Measurements from ENCODE around the gene TPSG1.
"Not testable (repeated sequence)": the region's sequence is repeated elsewhere in the genome, so short reads cannot be mapped to it uniquely, and the experiment has no call there.

Gene TPSG1

DNA sequence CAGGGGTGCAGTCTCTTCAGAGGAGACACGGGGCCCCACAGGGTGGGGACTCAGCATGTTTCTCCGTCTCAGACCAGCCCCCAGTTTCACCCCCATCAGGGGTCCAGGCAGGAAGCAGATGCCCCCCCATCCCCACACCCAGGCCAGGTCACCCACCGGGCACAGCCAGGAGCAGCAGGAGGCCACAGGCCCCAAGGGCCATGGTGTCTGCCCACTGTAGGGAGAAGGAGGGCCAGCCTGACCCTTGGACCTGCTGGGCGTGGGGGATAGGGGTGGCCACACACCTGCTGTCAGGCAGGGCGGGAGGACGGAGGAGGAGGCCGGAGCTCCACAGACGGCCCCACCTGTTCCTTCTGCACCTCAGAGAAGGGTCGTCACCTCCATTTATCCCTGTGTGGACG is at the start of gene TPSG1:
Gene TPSG1 (minus strand): TSS at position 218 of the 401 bp plus-strand sequence. CDS start 16 bp downstream, at position 202.
- DNase-seq = no peak

DNA sequence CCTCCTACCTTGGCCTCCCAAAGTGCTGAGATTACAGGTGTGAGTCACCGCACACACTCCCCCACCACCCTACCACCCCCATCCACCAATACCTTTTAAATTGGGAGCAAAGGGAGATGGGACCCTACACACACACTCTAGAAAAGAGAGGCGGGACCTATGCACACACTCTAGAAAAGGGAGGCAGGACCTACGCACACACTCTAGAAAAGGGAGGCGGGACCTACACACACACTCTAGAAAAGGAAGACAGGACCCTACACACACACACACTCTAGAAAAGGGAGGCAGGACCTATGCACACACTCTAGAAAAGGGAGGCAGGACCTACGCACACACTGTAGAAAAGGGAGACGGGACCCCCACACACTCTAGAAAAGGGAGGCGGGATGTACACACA is 49.7 kb upstream of the TPSG1 start:
- DNase-seq = no peak

DNA sequence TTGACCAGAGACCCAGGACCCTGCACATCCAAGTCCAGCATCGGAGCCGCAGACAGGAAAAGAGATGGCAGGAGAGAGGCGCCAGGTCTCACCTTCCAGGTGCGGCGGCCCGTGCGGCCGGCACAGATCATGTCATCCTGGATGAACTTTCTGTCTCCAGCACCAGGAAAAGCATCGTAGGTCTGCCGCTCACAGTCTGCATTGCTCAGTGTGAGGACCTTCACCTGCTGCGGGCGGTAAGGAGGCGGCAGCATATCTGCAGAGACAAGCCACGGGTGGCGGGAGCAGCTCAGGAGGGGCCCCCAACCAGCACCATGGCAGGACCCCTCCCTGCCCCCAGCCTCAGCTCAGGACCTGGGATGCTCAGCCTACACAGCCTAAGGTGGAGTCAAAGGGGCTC is 48.7 kb upstream of the TPSG1 start:
- no peak for DNase-seq

DNA sequence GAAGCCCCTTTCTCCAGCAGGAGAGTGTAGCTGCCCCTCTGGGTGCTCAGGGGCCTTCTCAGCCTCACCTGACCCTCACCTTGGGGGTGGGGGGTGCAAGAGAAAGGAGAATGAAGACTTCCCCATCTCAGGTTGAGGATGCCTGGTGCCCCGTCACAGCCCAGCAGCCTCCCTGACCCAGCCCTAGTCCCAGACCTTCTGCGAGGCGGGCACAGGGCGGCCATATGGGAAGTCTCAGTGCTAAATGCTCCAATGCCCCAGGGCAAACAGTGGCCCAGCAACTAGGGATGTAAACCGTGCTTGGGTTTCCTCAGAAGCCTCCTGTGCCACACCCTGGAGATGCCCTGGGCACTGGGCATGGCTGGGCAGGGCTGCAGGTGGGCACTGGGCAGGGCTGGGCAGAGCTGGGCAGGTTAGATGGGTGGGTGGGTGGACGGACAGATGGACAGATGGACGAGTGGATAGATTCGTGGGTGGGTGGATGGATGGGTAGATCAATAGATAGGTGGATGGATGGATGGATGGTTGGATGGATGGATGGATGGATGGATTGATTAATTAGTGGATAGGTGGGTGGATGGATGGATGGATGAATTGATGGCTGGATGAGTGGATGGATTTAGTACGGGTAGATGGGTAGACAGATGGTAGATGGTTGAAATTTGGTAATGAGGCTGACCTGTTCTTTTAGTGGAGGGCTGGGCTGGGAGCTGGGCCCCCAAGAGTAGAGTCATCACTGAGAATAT is 47.6 kb upstream of the TPSG1 start:
- no peak for DNase-seq

DNA sequence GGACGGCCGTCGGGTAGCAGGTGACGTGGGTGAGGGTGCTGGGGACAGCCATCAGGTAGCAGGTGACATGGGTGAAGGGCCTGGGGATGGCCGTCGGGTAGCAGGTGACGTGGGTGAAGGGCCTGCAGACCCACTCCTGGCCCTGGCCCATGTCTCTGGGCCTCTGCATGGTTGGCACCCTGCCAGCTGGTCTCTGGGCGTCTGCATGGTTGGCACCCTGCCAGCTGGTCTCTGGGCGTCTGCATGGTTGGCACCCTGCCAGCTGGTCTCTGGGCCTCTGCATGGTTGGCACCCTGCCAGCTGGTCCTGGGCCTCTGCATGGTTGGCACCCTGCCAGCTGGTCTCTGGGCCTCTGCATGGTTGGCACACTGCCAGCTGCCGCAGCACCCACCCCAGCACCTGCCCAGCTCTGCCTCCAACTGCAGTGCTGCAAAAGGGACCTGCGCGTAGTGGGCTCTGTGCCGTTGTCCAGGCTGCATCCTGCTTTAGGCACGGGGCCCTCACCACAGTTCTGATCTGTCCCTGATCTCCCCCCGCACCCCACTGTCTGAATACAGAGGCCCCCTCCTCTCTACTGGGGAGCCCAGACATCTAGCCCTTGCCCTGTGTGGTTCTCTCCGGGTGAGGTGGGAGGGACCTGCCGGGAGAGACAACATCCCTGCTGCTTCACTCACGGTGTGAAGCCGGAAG is 46.8 kb upstream of the TPSG1 start:
- not testable (repeated sequence) for DNase-seq

DNA sequence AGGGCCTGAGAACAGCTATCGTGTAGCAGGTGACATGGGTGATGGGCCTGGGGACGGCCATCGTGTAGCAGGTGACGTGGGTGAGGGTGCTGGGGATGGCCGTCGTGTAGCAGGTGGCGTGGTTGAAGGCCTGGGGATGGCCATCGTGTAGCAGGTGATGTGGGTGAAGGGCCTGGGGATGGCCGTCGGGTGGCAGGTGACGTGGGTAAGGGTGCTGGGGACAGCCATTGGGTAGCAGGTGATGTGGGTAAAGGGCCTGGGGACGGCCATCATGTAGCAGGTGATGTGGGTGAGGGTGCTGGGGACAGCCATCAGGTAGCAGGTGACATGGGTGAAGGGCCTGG is 46.3 kb upstream of the TPSG1 start:
- no peak for DNase-seq

DNA sequence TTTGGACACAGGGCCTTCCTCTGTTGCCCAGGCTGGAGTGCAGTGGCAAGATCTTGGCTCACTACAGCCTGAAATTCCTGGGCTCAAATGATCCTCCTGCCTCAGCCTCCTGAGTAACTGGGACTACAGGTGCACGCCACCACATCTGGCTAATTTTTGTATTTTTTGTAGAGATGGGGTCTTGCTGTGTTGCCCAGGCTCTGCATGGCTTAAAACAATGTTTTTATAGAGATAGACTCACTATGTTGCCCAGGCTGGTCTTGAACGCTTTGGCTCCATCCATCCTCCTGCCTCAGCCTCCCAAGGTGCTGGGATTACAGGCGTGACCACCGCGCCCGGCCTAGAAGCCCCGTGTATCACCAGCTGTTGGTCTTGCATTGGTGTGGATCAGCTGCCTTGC is 44.4 kb upstream of the TPSG1 start:
- not testable (repeated sequence) for DNase-seq

DNA sequence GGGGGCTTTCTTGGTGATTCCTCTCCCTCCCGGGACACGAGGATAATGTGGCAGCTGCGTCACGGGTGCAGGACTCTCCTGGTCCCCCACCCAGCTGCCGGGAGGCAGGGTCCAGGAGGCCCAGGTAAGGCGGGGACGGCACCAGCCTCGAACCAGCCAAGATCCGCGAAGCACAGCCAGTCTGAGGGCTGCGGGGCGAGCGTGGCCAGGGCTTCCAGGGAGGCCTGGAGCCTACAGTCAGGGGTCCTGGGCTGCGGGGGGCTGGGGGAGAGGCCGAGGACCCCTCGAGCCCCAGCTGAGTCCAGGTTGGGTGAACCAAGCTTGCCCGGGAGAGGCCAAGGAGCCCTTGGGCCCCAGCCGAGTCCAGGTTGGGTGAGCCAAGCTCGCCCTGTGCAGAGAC is 40.8 kb upstream of the TPSG1 start:
- DNase-seq = no peak

DNA sequence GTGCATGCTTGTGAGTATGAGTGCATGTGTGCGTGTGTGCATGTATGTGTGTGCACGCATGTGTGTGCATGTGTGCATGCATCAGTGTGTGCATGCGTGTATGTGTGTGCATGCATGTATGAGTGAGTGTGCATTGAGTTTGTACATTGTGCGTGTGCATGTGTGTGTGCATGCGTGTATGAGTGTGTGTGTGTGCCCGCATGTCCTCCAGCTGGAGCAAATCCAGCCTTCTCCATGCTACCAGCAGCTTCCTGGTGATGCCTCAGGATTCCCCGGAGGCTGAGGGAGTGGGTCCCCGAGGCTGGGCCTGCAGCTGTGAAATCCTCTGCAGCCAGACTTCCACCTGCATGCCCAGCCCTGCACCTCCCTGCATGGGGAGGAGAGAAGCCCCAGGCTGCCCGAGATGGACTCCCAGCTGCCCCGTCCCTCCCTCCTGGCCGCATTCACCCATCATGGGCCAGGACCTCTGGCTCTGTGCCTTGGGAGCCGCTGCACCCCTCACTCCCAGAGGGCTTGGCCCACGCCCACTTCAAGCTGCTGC is 40.1 kb upstream of the TPSG1 start:
- DNase-seq = no peak

DNA sequence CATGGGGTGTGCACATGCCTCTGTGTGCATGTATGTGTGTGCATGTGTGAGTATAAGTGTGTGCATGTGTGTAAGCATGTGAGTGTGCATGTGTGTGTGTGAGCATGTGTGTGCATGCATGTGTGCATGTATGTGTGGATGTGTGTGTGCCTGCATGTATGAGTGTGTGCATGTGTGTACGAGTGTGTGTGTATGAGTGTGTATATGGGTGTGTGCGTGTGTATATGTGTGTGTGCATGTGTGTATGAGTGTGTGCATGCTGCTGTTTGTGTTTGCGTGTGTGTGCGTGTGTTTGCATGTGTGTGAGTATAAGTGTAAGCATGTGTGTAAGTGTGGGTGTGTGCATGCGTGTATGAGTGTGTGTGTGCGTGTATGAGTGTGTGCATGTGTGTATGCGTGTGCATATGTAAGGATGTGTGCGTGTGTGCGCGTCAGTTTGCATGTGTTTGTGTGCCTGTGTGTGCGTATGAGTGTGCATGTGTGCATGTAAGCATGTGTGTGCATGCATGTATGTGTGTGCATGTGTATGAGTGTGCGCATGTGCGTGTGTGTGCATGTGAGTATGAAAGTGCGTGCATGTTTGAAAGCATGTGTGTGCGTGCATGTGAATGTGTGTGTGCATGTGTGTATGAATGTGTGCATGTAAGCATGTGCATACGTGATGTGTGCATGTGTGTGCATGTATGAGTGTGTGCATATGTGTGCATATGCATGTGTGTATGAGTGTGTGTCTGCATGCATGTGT is 39.4 kb upstream of the TPSG1 start:
- no peak for DNase-seq

DNA sequence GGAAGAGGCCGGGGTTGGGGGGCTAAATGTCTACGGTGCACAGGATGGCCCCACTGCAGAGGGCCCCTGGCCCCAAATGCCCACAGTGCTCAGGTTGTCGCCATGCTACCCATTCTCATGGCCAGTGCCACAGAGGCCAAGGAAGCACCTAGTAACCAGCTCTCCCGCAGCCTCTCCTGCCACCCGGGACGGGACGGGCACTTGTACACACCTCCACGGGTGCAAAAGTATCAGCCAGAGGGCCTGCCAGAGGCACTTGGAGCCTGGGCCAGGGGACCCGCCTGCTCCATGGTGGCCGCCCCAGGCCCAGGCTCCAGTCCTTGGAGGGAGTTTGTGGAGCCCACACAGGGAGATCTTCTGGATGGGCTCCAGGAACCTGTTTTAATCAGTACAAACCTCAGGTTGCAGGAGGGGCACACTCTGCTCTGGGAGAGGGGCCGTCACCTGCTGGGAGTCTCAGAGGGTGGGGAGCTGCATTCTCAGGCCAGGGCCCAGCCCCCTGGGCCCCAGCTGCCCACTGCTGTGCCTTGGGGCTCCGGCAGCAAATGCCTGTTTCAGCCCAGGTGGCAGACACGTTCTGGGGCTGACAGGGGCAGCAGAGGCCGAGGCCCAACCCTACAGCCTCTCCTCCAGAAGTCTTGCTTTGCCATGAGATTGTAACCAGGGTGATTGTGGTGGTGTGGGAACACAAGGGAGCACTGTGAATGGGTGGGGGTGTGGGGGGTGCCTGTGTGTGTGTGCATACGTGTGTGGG is 38.7 kb upstream of the TPSG1 start:
- DNase-seq = no peak

DNA sequence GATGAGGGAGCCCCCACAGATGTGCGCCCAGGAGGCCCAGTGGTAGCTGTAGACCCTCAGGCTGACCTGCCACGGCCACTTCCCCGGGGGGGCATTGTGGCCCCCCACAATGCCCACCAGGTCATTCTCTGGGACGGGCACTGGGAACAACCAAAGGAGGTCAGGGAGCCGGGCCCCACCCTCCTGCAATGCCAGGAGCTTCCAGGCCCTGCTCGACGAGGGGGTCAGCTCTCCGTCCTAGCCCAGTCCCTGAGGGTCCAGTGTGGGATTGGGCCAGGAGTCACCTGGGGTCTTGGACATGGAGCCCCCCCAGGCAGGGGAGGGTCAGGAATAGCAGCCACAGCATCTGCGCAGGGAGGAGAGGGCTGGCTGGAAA is 37.8 kb upstream of the TPSG1 start:
- DNase-seq = no peak

DNA sequence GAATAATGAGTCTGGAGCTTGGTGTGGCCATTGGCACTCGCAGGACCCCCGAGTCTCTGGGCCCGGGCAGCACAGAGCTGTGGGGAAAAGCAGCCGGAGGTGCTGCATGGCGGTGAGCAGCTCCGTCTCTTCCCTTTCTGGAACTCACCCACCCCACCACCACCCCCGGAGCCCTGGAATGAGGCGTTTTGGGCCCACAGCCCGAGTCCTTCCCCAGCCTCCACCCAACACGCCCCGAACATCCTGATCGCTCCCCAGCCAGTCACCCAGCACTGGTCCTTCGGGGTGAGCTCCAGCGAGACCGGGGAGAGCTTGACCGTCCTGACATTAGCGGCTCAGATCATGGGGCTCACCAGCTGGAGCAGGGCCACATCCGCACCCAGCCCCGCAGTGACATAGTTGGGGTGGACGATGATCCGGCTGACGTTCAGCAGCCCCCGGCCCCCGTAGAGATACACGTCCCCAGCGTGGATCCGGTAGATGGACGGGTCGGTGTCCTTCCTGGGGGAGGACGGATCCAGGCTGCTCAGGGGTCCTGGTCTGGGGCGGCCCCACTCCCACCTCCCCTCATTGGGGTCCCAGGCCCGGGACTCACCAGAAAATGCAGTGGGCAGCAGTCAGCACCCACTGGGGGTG is 37.3 kb upstream of the TPSG1 start:
- DNase-seq = no peak

DNA sequence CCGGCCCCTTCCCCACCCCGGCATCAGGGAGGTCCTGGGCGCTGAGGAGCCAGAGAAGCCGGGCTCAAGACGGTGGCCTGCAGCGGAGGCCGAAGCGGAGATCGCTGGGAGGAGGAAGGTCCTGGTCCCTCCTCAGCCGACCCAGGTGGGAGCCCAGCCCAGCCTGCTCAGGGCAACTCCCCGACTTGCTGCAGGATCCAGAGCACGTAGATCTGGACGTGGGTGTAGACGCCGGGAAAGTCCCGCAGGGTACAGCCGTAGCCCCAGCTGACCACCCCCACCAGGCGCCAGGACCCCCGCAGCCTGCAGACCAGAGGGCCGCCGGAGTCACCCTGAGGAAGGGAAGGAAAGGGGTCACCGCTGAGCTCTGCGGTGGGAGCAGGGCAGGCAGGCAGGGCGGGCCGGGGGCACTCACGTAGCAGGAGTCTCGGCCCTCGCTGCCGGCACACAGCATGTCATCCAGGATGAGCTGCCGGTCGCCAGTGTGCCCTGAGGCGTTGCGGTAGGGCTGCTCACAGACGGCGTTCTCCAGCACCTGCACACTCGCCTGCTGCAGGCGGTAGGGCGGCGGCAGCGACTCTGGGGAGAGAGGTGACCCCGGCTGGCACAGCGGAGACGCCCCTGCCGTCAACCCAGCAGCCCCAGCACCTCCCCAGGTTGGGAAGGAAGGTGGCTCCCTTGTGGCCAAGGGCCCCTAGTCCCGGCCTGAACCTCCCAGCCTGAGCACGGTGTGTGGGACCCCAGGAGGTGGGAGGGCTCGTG is 36.2 kb upstream of the TPSG1 start:
- no peak for DNase-seq

DNA sequence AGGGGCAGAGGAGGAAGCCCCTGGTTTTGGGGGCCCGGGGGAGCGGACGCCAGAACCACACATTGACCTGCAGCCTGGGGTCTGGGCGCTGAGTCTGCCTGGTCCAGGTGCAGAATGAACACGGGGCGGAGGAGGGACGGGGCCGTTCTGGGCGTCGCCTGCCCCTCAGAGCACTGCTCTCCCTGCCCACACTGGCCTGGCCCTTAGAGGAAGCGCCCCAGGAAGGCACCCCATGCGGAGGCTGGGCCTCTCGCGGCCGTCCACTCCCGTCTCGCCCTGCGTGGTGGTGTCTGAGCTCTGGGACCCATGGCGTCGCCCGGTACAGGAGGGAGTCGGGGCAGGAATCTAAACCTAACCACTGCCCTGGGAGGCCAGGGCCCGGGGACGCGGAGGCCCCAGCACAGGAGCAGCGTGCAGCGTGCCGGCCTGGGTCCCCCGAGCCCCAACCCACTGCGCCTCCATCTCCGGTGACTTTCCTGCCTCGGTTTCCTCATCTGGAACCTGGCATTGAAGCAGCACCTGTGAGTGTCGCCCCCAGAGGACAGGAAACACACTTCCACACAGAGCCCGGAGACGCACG is 35.1 kb upstream of the TPSG1 start:
- no peak for DNase-seq

DNA sequence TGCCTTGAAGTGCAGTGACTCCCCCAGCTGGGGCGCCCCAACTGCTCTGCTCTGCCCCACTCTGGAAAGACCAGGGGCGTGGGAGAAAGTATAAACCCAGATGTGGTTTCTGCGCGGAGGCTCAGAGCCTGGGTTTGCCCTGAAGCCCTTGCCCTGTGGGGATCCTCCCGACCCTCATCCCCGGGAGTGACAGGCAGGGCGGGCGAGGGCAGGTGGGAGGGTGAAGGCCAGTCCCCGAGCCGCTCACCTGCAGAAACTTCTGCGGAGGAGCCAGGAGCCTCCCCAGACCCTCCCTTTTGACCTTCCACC is 34.6 kb upstream of the TPSG1 start:
- DNase-seq = no peak

DNA sequence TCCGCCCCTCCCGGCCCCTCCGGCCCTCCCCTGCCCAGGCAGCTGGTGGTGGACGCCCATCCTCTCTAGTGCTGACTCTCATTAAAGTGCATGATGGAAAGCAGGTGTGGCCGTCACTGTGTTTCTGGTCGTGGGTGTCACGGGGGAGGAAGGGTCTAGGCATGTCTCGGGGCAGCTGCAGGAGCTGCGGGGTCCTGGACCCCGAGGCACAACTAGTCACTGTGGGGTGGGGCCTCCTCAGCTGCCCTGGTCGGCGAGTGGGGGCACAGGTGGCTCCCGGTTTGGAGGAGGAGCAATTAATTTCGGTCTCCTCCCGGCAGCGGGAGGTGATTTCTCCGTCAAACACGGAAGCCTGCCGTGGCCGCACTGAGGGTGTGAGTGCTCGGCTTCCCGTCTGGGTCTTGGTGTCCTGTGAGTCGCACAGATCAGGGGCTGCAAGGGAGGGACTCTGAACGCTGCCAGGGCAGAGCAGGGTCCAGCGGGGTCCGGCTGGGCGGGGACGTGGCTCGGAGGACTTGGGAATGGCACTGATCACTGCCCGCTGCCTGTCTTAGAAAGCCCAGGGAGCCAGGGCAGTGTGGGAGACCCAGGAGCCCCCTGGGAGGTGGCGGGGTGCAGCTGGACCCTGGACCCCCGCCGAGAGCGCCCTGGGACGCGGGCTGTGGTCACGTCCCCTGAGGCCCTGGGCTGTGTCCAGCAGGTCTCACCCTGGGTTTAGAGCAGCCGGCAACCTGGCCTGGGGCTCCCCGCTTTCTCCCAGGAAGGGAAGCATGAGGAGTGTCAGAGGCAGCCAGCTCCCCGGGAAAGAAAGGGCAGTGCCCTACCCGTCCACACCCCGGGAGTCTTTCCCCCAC is 34.1 kb upstream of the TPSG1 start:
- no peak for DNase-seq

DNA sequence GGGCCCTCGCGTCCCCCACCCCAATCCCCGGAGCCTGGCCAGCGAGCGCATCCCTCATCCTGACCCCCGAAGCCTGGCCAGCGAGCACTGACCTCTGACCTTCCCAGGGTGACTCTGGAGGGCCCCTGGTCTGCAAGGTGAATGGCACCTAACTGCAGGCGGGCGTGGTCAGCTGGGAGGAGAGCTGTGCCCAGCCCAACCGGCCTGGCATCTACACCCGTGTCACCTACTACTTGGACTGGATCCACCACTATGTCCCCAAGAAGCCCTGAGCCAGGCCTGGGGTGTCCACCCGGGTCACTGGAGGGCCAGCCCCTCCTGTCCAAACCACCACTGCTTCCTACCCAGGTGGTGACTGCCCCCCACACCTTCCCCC is 33.1 kb upstream of the TPSG1 start:
- no peak for DNase-seq

DNA sequence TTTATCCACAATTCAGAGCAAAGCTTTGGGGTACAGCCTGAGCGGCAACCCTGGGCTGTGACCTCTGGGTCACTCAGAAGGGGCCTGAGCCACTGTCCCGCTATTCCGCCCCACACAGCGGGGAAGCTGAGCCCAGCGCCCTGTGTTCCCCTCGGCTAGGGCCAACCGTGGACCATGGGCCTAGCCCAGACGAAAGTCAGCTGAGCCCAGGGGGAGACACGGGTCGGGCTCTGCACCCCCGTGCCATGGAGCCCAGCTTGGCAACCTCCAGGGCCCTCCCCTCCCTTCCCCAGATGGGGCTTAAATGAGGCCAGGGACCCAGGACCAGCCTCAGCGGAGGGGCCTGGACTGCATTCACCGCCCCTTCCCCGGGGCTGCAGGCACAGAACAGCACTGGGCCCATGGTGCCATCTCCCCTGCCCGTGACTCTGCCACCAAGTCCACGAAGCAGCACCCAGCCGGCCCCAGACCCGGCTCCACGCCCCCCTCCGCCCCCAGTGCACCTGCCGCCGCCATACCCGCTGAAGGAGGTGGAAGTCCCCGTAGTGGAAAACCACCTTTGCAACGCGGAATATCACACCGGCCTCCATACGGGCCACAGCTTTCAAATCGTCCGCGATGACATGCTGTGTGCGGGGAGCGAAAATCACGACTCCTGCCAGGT is 32.6 kb upstream of the TPSG1 start:
- DNase-seq = no peak

DNA sequence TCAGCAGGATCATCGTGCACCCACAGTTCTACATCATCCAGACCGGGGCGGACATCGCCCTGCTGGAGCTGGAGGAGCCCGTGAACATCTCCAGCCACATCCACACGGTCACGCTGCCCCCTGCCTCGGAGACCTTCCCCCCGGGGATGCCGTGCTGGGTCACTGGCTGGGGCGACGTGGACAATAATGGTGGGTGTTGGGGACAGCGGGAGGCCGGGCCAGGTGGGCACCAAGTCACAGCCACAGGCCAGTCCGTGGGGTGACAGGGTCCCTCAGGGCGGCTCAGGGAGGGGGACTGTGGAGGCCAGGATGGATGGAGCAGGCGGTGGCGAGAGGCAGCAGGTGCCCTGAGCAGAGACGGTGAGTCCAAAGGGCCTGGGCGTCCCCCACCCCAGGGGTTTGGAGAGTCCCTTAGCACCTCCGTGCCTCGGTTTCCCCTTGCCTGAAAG is 31.8 kb upstream of the TPSG1 start:
- DNase-seq = no peak
